ENCODE data around the gene APBB2. TPM values are rescaled to one million over a fixed set of nuclear protein-coding genes. Genes with fewer than 3 reads are reported as not detected.

APBB2 gene
- total RNA-seq, 1 experiment from 2014 or later, result 46.0 TPM

- H4K20me1 ChIP-seq (ENCODE audit: insufficient read depth), result no peaks in the 10 kb centered on the region
- H3K79me2 ChIP-seq (ENCODE audit: low read depth), result no peaks in the 10 kb centered on the region
- no peaks in the 10 kb centered on the region for H3K4me1 ChIP-seq (replicated peaks; ENCODE audit: insufficient read depth)
- intact Hi-C loops (cut with micrococcal nuclease; ENCODE audit: unreplicated experiment), result no loop called here
- H3K27ac ChIP-seq, result no peak overlapping the region
- ChIA-PET CTCF (no interaction called here), POLR2A (ENCODE audit: unreplicated experiment) (no interaction called here)
- no peaks in the 10 kb centered on the region for H3K27me3 ChIP-seq (ENCODE audit: insufficient read depth, low read depth)
- TF ChIP-seq CTCF (conservative IDR thresholded peaks at IDR 0.05), result no peak
- no peak for TF ChIP-seq EZH2 (IDR thresholded peaks at IDR 0.05; ENCODE audit: low read depth)
- H3K9me3 ChIP-seq (ENCODE audit: insufficient read depth, low read depth), result no peaks in the 10 kb centered on the region
- H3K4me3 ChIP-seq, result no peak overlapping the region
- no peak for DNase-seq
- no TSS peak for BruUV-seq (replicated peaks)
- no peaks in the 10 kb centered on the region; the same call in 1 of the 2 replicates for H3K9me2 ChIP-seq (ENCODE audit: insufficient read depth)
- H3K4me2 ChIP-seq, result no peak overlapping the region
- 0 out of 2 replicates have a peak, but pooled peaks cover 3% of the 10 kb centered on the region for H3F3A ChIP-seq (ENCODE audit: insufficient read depth, low read depth)
- no peak overlapping the region for H2AFZ ChIP-seq
- H3K36me3 ChIP-seq (ENCODE audit: low read depth), result no peaks in the 10 kb centered on the region
Observed at GRCh38 chr4:41095973-41096372, 118.4 kb downstream of the APBB2 start.

DNA sequence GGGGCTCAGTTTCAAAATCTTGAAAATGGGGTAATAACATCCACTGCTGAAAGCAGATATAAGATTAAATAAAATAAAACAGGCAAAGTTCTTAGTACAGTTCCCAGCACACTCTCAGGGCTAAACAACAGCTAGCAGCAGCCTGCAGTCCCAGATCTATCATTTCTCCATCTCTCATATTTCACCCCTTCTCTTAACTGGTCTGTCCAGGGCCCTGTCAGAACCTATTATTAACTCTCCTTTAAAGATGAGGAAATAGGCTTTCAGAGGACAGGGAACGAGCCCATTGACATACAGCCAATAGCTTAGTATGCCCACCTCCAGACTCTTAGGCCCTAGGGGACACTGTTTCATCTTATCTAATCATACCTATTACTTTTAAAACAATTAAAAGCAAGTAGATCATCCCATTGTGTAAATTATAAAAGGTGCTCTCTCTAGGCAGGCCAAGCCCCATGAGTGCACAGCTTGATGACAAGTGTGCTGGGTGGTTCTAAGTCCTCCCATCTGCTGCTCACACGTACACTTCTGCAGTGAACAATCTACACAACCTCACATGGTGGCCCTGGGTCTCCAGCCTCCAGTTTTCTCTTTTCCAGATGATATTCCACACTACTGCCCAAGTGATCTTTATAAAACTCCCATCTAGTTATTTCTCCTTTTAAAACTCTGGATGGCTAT is 119.0 kb downstream of the APBB2 start:
- no peaks in the 10 kb centered on the region for H3K27me3 ChIP-seq (ENCODE audit: insufficient read depth, low read depth)
- no peaks in the 10 kb centered on the region for H4K20me1 ChIP-seq (ENCODE audit: insufficient read depth)
- no peaks in the 10 kb centered on the region for H3K79me2 ChIP-seq (ENCODE audit: low read depth)
- ChIA-PET CTCF (no interaction called here), POLR2A (ENCODE audit: unreplicated experiment) (no interaction called here)
- 0 out of 2 replicates have a peak, but pooled peaks cover 3% of the 10 kb centered on the region for H3F3A ChIP-seq (ENCODE audit: insufficient read depth, low read depth)
- no peak for DNase-seq
- no peak overlapping the region for H3K27ac ChIP-seq
- intact Hi-C loops (cut with micrococcal nuclease; ENCODE audit: unreplicated experiment), result no loop called here
- no peaks in the 10 kb centered on the region for H3K9me3 ChIP-seq (ENCODE audit: insufficient read depth, low read depth)
- TF ChIP-seq EZH2 (IDR thresholded peaks at IDR 0.05; ENCODE audit: low read depth), result no peak
- TF ChIP-seq CTCF (conservative IDR thresholded peaks at IDR 0.05), result no peak
- no peak overlapping the region for H2AFZ ChIP-seq
- no peaks in the 10 kb centered on the region; the same call in 1 of the 2 replicates for H3K9me2 ChIP-seq (ENCODE audit: insufficient read depth)
- H3K4me1 ChIP-seq (replicated peaks; ENCODE audit: insufficient read depth), result no peaks in the 10 kb centered on the region
- H3K4me2 ChIP-seq, result no peak overlapping the region
- no peaks in the 10 kb centered on the region for H3K36me3 ChIP-seq (ENCODE audit: low read depth)
- no peak overlapping the region for H3K4me3 ChIP-seq
- BruUV-seq (replicated peaks), result no TSS peak

DNA sequence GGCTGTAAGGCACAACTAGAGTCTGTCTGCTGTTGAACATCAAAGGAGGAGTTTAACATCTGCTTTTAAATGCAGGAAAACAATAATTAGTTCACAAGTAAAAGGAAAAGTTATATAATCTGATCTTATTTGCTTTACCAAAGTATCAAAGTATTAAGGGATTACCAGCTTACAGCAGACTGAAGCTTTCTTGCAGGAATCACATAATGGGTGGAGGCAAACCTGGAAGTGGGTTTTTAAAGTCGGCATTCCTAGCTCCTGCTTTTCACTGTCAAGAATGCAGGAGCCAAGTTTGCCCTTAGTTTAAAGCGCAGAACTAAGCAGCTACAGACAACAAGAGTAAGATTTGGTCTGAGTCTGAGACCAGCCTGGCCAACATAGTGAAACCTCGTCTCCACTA is 122.2 kb downstream of the APBB2 start:
- no peak overlapping the region for H2AFZ ChIP-seq
- H3K9me3 ChIP-seq (ENCODE audit: insufficient read depth, low read depth), result no peaks in the 10 kb centered on the region
- intact Hi-C loops (cut with micrococcal nuclease; ENCODE audit: unreplicated experiment), result no loop called here
- no peaks in the 10 kb centered on the region for H3K79me2 ChIP-seq (ENCODE audit: low read depth)
- BruUV-seq (replicated peaks), result no TSS peak
- H4K20me1 ChIP-seq (ENCODE audit: insufficient read depth), result no peaks in the 10 kb centered on the region
- no peaks in the 10 kb centered on the region for H3K27me3 ChIP-seq (ENCODE audit: insufficient read depth, low read depth)
- H3K36me3 ChIP-seq (ENCODE audit: low read depth), result no peaks in the 10 kb centered on the region
- H3K4me1 ChIP-seq (replicated peaks; ENCODE audit: insufficient read depth), result no peaks in the 10 kb centered on the region
- H3K4me3 ChIP-seq, result no peak overlapping the region
- no peaks in the 10 kb centered on the region; the same call in 1 of the 2 replicates for H3K9me2 ChIP-seq (ENCODE audit: insufficient read depth)
- H3K27ac ChIP-seq, result no peak overlapping the region
- ChIA-PET POLR2A (ENCODE audit: unreplicated experiment) (no interaction called here), CTCF (no interaction called here)
- no peaks in the 10 kb centered on the region for H3F3A ChIP-seq (ENCODE audit: insufficient read depth, low read depth)
- DNase-seq, result no peak
- no peak overlapping the region for H3K4me2 ChIP-seq
- TF ChIP-seq CTCF (conservative IDR thresholded peaks at IDR 0.05), result no peak
- no peak for TF ChIP-seq EZH2 (IDR thresholded peaks at IDR 0.05; ENCODE audit: low read depth)
